ACHN (cell line): ENCODE results near the gene SPON2.

Experiments
- DNase-seq: peaks from one replicate; pipeline ENCODE4 v3.0.0-alpha.2; 2015
- in situ Hi-C: cut with HindIII; loops from 2 replicates; pipeline ENCODE4 v1.10.0; 2017; ENCODE audit warnings: low sequenced_read_pairs, low pct_ligation_motif_present, low pct_unique_long_range_greater_than_20kb

Gene SPON2

GRCh38 chr4:1124818-1125217 is 47.6 kb downstream of the SPON2 start:
- no peak for DNase-seq
- in situ Hi-C loops: no loop called here

- in situ Hi-C loops: no loop called here
- DNase-seq: no peak
Observed at GRCh38 chr4:1122505-1122904, 49.9 kb downstream of the SPON2 start.
